H1 (cell line): Measurements from ENCODE around the gene GIT1.

ENCODE experiments used
- CTCF ChIP-seq, 3 experiments: IDR thresholded peaks; 1 replicate in 2 of 3; 2 replicates in 1 of 3; pipeline versions ENCODE4 v1.5.1 to v1.6.1; 2011; ENCODE audit warnings: low read length in 3 of 3, mild to moderate bottlenecking in 3 of 3, inconsistent platforms in 2 of 3, low read depth in 1 of 3, moderate library complexity in 1 of 3; ENCODE audit not compliant: insufficient read depth in 1 of 3; ENCODE audit errors: control extremely low read depth in 1 of 3
- FOSL1 ChIP-seq: IDR thresholded peaks from 2 replicates; pipeline ENCODE4 v1.6.1; 2011; ENCODE audit warnings: mild to moderate bottlenecking, low read depth, low read length, moderate library complexity; ENCODE audit not compliant: insufficient read depth
- POU5F1 ChIP-seq: IDR thresholded peaks from 2 replicates; pipeline ENCODE4 v1.6.1; 2011; ENCODE audit warnings: low read depth, mild to moderate bottlenecking, low read length, moderate library complexity
- SUZ12 ChIP-seq: fragments of 200-600 bp; sonication (generic); IDR thresholded peaks from 2 replicates; pipeline ENCODE4 v1.6.1; 2012; ENCODE audit warnings: mild to moderate bottlenecking, inconsistent platforms, low read length, moderate library complexity, mixed read lengths
- TCF12 ChIP-seq: IDR thresholded peaks from 2 replicates; pipeline ENCODE4 v1.6.1; 2011; ENCODE audit warnings: low read depth, mild to moderate bottlenecking, low read length
- YY1 ChIP-seq: IDR thresholded peaks from 2 replicates; pipeline ENCODE4 v1.6.1; 2011; ENCODE audit warnings: low read depth, mild to moderate bottlenecking, low read length
- TF ChIP-seq, protein P1 (sequence below): IDR thresholded peaks from 2 replicates; pipeline ENCODE4 v1.6.1; 2012; ENCODE audit warnings: inconsistent platforms

GRCh38 chr17:29577001-29577370 is 12.5 kb downstream of the GIT1 start:
- TF ChIP-seq TCF12: no peak
- no peak for TF ChIP-seq SUZ12
- TF ChIP-seq, protein P1, sequence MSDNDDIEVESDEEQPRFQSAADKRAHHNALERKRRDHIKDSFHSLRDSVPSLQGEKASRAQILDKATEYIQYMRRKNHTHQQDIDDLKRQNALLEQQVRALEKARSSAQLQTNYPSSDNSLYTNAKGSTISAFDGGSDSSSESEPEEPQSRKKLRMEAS: no peak
- TF ChIP-seq CTCF (IDR thresholded peaks at IDR 0.05; ENCODE audit: control extremely low read depth in 1 of 3, insufficient read depth in 1 of 3, low read depth in 1 of 3, low read length in 3 of 3): no peak
- TF ChIP-seq YY1: no peak
- TF ChIP-seq POU5F1: no peak
- TF ChIP-seq FOSL1: no peak
